GM23338 (cell line): ENCODE measurements around the gene ANKRD6.

ENCODE experiments used
- CREB1 ChIP-seq: fragments of 250-450 bp; sonication (Bioruptor Pico); IDR thresholded peaks from 2 replicates; pipeline ENCODE4 v1.5.0; 2020; ENCODE audit warnings: low read depth, mild to moderate bottlenecking, moderate library complexity
- CTCF ChIP-seq, 2 experiments: fragments of 200-600 bp in 1 of 2; sonication (generic) in 1 of 2; conservative IDR thresholded peaks; 2 replicates each; pipeline versions ENCODE4 v1.5.1 to v1.6.1; 2016 to 2017; ENCODE audit warnings: antibody characterized with exemption in 2 of 2, low read depth in 2 of 2, mild to moderate bottlenecking in 2 of 2, moderate library complexity in 1 of 2
- EZH2 ChIP-seq: fragments of 200-600 bp; sonication (generic); IDR thresholded peaks from one replicate; pipeline ENCODE4 v1.8.0; 2017; ENCODE audit warnings: antibody characterized with exemption, mild to moderate bottlenecking, low read depth; ENCODE audit not compliant: unreplicated experiment
- EZH2phosphoT487 ChIP-seq: fragments of 200-600 bp; sonication (generic); IDR thresholded peaks from one replicate; pipeline ENCODE4 v1.8.1; 2018; ENCODE audit warnings: antibody characterized with exemption; ENCODE audit not compliant: unreplicated experiment
- JUNB ChIP-seq: IDR thresholded peaks from one replicate; pipeline ENCODE4 v1.6.1; 2016; ENCODE audit warnings: antibody characterized with exemption; ENCODE audit not compliant: unreplicated experiment
- POLR2AphosphoS5 ChIP-seq: IDR thresholded peaks from 2 replicates; pipeline ENCODE4 v1.6.1; 2016; ENCODE audit warnings: antibody characterized with exemption, low read depth
- REST ChIP-seq: IDR thresholded peaks from one replicate; pipeline ENCODE4 v1.6.1; 2018; ENCODE audit warnings: antibody characterized with exemption; ENCODE audit not compliant: unreplicated experiment
- STAT1 ChIP-seq: IDR thresholded peaks from one replicate; pipeline ENCODE4 v1.6.1; 2016; ENCODE audit warnings: antibody characterized with exemption; ENCODE audit not compliant: unreplicated experiment
- ZNF114 ChIP-seq: fragments of 250-450 bp; sonication (Bioruptor Pico); IDR thresholded peaks from 2 replicates; pipeline ENCODE4 v1.5.0; 2020; ENCODE audit warnings: mild to moderate bottlenecking, moderate library complexity
- TF ChIP-seq, protein P1 (sequence below): IDR thresholded peaks from 2 replicates; pipeline ENCODE4 v1.6.1; 2016; ENCODE audit warnings: antibody characterized with exemption

DNA sequence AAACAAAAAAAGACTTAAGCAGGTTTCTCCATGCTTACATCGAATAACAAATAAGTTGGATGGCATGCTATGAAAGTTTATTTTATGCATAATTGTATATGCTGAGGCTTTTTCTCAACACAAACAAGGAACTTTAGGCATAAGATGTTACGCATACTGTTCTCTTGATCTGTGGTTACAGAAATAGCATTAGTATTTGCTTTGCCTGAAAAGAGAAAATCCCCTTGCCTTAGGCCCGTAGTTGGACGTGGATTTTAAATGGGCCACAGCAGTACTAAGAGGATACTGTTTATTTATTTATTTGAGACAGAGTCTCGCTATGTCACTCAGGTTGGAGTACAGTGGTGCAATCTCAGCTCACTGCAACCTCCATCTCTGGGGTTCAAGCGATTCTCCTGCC is 186.6 kb downstream of the ANKRD6 start:
- TF ChIP-seq EZH2 (no peak), EZH2phosphoT487 (no peak), CTCF (conservative IDR thresholded peaks at IDR 0.05; ENCODE audit: low read depth in 2 of 2) (no peak), JUNB (no peak), POLR2AphosphoS5 (no peak), REST (no peak), STAT1 (no peak), CREB1 (CRISPR knock-in tag) (no peak), ZNF114 (no peak)
- TF ChIP-seq, protein P1, sequence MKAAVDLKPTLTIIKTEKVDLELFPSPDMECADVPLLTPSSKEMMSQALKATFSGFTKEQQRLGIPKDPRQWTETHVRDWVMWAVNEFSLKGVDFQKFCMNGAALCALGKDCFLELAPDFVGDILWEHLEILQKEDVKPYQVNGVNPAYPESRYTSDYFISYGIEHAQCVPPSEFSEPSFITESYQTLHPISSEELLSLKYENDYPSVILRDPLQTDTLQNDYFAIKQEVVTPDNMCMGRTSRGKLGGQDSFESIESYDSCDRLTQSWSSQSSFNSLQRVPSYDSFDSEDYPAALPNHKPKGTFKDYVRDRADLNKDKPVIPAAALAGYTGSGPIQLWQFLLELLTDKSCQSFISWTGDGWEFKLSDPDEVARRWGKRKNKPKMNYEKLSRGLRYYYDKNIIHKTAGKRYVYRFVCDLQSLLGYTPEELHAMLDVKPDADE: no peak
